Activated CD4-positive, alpha-beta T cell treated with anti-CD3 and anti-CD28 coated beads, Interleukin-2, amount 50 U/mL, for 1 hour (primary cell): ENCODE measurements around the gene SFSWAP.
"Not testable (repeated sequence)": the region's sequence is repeated elsewhere in the genome, so short reads cannot be mapped to it uniquely, and the experiment has no call there.

Experiments used
- DNase-seq: peaks from one replicate; pipeline ENCODE4 v3.0.0-alpha.2; 2020

Gene SFSWAP

GRCh38 chr12:131765961-131766360 lies 55.1 kb downstream of the SFSWAP start:
- no peak for DNase-seq

GRCh38 chr12:131766382-131767107 lies 55.7 kb downstream of the SFSWAP start:
- no peak for DNase-seq

- DNase-seq = no peak
Observed at GRCh38 chr12:131770120-131770519, 59.2 kb downstream of the SFSWAP start.

DNA sequence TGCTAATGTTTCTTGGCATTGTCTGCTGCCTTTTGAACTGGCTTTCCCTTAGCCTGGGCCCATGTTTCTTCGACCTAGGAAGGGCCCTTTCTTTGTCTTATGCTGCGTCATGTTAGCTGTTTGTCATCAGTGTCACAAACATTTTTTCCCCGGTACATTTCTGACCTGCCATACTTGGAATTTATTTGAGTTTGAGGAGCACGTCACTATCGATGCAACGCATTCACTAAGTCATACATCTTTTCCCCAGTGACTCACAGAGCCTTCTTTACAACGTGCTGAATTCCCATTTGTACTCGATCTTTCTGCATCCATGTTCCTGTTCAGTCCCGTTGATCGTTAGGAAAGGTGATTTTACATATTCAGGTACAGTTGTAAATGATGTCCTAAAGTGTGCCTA lies 61.1 kb downstream of the SFSWAP start:
- no peak for DNase-seq

DNA sequence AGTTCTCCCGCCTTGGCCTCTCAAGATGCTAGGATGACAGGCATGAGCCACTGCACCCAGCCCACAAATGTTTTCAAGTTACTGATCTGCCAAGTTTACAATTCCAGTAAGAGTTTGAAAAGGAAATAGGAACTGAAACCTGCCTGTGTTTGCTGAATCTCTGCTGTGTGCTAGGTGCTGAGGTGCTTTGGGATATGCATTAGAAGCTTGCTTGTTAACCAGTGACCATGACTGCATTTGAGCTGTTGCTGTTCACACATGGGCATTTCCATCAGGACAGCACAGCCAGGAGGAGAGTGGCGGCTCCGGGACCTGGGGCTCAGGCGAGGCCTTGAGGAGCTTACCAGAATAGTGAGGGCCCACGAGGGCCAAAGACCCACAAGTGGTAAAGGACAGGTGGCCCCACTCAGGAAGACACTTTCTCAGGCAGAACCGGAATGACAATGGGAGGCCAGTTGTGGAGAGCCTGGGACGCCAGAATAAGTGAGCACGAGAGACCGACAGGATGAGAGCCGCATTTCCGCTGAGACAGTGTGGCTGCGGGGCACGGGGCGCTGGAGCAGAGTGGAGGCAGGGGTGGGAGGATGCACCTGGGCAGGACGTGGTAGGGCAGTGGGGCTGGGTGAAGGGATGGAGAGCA lies 62.8 kb downstream of the SFSWAP start:
- no peak for DNase-seq

DNA sequence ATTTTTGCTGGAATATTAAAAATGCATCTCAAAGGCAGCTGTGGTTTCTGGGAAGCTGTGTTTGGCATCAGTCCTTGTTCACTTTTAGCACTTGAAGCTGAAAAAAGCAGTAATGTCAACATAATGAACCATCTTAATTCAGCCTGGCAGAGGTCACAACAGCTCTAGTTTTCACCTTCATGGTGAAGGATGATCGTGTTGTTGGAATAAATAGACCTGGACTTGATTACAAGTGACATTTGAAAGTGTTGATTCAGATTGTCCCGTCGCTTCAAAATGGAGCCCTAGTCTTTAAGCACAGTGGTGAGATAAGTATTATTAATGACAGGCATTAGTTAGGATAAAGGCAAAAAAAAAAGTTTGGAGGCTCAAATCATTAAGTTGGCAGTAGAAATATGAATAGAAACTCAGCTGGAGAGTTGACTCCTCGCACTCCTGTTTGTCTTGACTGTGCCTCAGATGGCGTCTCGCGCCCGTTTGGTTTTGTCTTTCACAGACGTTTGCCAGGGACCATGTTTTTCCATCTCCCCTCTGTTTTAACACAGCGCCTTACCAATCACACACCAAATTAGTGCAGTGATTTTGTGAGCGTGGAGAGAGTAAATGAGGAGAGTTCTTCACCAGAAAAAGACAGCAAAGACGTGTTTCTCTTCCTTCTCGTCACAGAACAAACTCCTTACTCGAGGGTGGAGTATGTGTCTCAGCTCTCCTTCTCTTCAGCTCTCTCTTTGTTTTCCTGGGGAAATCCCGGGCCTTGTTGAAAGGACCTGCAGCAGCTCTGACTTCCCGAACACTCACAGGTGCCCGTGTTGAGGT lies 63.9 kb downstream of the SFSWAP start:
- no peak for DNase-seq

DNA sequence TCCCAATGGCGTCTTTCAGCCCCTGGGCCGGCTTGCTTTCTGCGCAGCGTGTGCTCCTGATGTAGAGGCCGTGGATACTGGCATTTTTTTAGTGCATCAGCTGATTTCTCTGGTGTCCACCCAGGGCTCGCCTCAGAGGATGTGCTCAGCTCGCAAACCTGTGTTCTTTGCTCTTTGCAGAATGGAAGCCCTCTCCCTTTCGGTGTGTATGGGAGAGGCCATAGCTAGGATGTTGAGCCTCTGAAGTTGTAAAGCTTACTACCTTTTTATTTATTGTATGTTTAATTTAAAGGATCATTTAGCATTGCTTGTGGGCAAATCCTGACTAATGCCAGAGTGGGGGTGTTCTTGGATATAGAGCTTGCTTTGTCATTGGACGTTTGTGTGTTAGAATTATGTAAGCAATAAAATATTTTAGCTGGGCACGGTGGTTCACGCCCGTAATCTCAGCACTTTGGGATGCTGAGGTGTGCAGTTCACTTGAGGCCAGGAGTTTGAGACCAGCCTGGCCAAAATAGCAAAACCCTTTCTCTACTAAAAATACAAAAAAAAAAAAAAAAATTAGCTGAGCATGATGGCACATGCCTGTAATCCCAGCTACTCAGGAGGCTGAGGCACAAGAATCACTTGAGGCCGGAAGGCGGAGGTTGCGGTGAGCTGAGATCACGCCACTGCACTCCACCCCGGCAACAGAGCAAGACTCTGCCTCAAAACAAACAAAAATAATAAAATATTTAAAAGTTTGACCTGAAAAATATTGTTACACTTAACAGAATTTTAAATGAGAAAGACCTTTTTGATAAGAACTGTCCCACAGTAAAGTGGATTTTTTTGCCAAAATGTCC lies 64.7 kb downstream of the SFSWAP start:
- no peak for DNase-seq

GRCh38 chr12:131776237-131776889 lies 65.5 kb downstream of the SFSWAP start:
- DNase-seq = no peak

DNA sequence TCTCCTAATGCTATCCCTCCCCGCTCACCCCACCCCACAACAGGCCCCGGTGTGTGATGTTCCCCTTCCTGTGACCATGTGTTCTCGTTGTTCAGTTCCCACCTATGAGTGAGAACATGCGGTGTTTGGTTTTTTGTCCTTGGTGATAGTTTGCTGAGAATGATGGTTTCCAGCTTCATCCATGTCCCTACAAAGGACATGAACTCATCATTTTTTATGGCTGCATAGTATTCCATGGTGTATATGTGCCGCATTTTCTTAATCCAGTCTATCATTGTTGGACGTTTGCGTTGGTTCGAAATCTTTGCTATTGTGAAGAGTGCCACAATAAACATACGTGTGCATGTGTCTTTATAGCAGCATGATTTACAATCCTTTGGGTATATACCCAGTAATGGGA lies 66.4 kb downstream of the SFSWAP start:
- DNase-seq = not testable (repeated sequence)

DNA sequence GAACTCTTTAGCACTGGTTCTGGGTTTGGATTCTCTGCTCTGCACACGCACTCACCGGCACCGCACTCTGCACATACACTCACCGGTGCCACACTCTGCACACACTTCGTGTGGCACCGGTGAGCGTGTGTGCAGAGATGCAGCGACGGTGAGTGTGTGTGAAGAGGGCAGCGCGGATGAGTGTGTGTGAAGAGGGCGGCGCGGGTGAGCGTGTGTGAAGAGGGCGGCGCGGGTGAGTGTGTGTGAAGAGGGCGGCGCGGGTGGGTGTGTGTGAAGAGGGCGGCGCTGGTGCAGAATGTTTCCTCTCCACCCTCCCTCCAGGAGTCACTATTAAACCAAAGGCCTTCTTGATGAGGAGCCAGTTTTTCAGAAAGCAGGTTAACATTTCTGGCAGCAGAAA lies 68.1 kb downstream of the SFSWAP start:
- DNase-seq = no peak

GRCh38 chr12:131782061-131782460 lies 71.2 kb downstream of the SFSWAP start:
- no peak for DNase-seq

- no peak for DNase-seq
Observed at GRCh38 chr12:131783915-131784541, 73.1 kb downstream of the SFSWAP start.

- DNase-seq = no peak
Observed at GRCh38 chr12:131784909-131785762, 74.2 kb downstream of the SFSWAP start.

DNA sequence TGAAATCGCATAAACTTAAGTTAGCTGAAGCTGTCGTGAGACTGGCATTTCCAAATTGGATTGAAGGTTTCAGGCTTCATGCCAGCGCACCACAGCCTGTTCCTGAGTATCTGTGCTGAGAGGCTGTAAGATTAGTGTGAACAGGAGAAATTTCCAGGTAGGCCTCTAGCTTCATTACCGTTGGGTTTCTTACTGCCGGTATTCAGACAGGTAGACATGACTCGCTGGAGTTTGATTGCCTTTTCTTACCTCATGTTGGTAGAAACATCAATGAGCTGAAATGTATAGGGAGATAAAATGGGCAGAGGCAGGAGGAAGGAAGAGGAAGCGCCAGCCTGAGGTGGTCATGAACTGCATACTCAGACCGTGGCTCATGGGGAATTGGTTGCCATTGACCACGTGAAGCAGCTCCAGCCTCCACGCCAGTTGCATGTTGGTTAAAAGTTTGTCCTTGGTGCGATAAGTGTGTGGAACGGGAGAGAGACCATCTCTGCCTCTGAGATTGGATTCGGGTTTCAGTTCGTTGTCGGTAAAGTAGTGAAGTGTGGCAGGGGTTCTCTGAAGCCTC lies 75.0 kb downstream of the SFSWAP start:
- no peak for DNase-seq

DNA sequence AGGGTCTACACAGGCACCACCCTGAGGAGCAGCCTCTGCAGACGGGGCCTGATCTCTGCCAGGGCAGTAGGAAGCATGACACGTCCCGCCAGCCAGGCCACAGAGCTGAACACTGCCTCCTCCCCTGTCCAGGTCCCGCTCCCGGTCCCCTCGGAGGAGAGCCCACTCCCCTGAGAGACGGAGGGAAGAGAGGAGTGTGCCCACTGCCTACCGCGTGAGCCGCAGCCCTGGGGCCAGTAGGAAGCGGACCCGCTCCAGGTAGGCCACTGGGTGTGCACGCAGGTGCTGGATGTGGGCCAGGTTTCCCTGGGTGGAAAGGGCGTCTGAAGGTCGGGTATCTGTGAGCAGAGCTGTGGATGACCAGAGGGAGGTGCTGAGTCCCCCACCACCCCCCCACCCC lies 75.4 kb downstream of the SFSWAP start:
- DNase-seq = no peak

DNA sequence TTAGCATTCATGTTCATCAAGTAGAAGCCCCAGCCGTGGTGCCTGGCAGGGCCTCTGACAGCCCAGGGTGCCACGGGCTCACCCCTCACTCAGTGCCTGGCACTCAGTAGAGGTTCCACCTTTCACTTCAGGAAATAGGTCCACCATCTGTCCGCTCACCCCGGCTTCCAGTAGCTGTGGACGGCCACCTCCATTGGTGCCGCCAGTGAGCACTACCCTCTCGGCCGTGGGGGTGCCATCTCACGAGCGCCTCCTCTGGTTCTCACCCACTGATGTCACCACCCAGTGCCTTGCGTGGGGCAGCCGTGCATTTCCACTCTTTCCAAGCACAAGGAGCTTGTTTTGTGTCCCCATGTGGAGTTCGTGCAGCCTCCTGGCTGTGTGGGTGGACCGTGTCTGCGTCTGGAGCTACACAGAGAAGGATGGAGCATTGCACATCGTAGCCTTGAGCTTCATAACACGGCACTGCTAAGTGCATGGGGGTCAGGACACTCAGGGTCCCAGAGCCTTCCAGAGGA lies 76.3 kb downstream of the SFSWAP start:
- no peak for DNase-seq

DNA sequence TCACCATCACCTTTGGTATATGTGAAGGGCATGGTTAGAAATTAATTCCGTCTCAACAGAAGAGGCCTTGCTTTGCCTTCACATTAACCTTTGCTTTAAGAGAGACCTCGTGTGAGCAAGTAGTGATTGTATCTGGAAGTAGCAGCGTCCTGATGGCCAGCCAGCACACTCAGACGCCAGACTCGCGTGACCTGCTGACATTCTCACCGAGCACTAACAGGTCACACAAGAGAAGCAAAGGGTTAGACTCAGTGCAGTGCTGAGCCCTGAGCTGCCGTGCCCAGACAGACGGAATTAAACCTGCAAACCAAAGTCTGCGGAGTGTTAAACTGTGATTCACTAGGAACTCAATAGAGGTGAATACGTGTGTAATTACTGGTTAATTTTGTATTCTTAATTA lies 77.2 kb downstream of the SFSWAP start:
- no peak for DNase-seq

DNA sequence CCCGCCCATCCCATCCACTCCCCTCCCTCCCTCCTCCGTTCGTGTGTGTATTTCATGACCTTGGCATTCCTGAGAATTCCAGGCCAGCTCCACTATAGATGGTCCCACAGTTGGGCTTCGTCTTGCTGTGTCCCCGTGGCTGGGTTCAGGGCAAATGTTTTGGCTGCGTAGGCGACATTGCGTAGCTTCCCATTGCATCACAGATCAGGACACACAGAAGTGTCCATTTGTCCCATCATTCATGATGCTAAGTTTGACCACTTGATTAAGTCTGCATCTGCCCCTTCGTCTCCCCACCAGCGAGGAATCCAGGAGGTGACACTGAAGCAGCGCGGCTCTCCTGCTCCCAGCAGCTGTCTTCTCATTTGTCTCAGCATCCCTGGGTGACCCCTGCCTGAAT lies 78.7 kb downstream of the SFSWAP start:
- no peak for DNase-seq

DNA sequence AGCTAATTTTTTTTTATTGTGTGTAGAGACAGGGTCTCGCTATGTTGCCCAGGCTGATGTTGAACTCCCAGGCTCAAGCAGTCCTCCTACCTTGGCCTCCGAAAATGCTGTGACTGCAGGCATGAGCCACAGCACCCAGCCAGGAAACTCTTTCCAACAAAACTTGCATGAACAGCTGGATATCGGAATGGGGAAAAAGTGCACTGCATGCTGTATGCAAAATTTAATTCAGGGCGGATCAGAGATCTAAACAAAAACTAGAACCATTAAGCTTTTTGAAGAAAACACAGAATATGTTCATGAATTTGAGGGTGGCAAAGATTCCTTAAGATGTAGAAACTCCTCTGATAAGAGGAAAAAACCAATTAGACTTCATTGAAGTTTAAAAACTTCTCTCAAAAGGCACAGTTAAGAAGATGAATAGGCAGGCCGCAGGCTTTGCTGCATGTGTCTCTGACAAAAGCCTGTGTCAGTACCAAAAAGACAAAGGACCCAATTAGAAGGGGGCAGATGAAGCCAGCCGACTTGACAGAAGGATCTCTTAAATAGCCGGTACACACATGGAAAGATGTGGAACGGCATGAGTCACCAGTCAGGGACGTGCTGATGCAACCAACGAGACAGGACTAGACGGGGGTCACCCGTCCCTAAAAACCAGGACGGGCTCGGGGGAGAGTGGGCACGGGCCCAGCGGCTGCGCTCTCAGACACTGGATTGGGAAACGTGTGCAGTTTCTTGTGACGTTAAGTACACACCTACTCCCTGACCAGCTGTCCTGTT lies 82.5 kb downstream of the SFSWAP start:
- DNase-seq = no peak

DNA sequence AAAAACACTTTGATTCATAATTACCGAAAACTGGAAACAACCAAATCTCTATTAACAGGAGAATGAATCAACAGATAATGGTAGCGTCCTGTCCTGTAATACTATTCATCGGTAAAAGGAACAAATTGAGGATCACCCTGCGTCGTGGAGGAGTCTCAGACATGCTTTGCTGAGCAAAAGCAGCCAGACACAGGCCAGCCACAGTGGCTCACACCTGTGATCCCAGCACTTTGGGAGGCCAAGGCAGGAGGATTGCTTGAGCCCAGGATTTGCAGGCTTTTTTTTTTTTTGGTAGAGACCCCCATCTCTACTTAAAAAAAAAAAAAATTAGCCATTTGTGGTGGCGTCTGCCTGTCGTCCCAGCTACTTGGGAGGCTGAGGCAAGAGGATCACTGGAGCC lies 83.2 kb downstream of the SFSWAP start:
- no peak for DNase-seq
